ENCODE measurements around the gene NUDT2.

The NUDT2 gene

GRCh38 chr9:34331196-34331595 is 1.8 kb downstream of the NUDT2 start:
- no peak overlapping the region for H2BK120ac ChIP-seq (ENCODE audit: low read depth, low read length)
- H4K8ac ChIP-seq (ENCODE audit: low read length): no peak overlapping the region
- no peak overlapping the region for H2BK12ac ChIP-seq (ENCODE audit: low read length in 2 of 2)
- H2AK5ac ChIP-seq (ENCODE audit: low read length, severe bottlenecking): no peak overlapping the region
- H2BK5ac ChIP-seq (ENCODE audit: low read depth, low read length, poor library complexity, severe bottlenecking): no peak overlapping the region
- no peak overlapping the region for H3K9ac ChIP-seq (ENCODE audit: low read length)
- no peaks in the 10 kb centered on the region for H3K27me3 ChIP-seq (ENCODE audit: control insufficient read depth in 1 of 2, insufficient read depth in 1 of 2, low read length in 2 of 2)
- no peak overlapping the region for H3K23ac ChIP-seq (ENCODE audit: low read length in 2 of 2)
- no peak overlapping the region for H3K14ac ChIP-seq (ENCODE audit: low read length in 2 of 2)
- H3K79me1 ChIP-seq (replicated peaks; ENCODE audit: low read length, poor library complexity, severe bottlenecking): peaks cover 21% of the 10 kb centered on the region
- no peak overlapping the region for H2BK15ac ChIP-seq (ENCODE audit: low read depth, poor library complexity, severe bottlenecking)
- no CpG with 5 or more reads among the region's 1 CpG for WGBS
- DNase-seq: no peak
- H3K9me3 ChIP-seq (ENCODE audit: control insufficient read depth, low read length): no peaks in the 10 kb centered on the region
- H3K4ac ChIP-seq (ENCODE audit: low read depth in 1 of 2, low read length in 2 of 2): no peak overlapping the region
- no peak overlapping the region for H3K27ac ChIP-seq (ENCODE audit: low read length, poor library complexity, severe bottlenecking)
- H3K4me3 ChIP-seq (ENCODE audit: insufficient read depth in 1 of 2, low read depth in 1 of 2, low read length in 2 of 2): no peak overlapping the region
- no peak overlapping the region for H2AFZ ChIP-seq (ENCODE audit: low read depth, low read length)
- no peaks in the 10 kb centered on the region for H3K4me1 ChIP-seq (ENCODE audit: control insufficient read depth, insufficient read depth, low read depth, low read length)
- H3K36me3 ChIP-seq (ENCODE audit: control insufficient read depth in 1 of 2, insufficient read depth in 2 of 2, low read depth in 1 of 2, low read length in 2 of 2): peaks cover 0 to 3% of the 10 kb centered on the region in 2 experiments
- no peak overlapping the region for H3K18ac ChIP-seq (ENCODE audit: low read depth in 1 of 2, low read length in 2 of 2)
- no peak overlapping the region for H4K91ac ChIP-seq (ENCODE audit: low read length)
- no peak overlapping the region for H3K4me2 ChIP-seq (ENCODE audit: low read length, poor library complexity, severe bottlenecking)

- Histone ChIP-seq H2BK5ac (ENCODE audit: low read depth, low read length, poor library complexity, severe bottlenecking) (no peak overlapping the region), H3K9ac (ENCODE audit: low read length) (peak overlapping the region; percentile 31), H3K27ac (ENCODE audit: low read length, poor library complexity, severe bottlenecking) (no peak overlapping the region), H3K79me1 (replicated peaks; ENCODE audit: low read length, poor library complexity, severe bottlenecking) (peaks cover 24% of the 10 kb centered on the region), H3K23ac (ENCODE audit: low read length in 2 of 2) (no peak overlapping the region), H2BK12ac (ENCODE audit: low read length in 2 of 2) (no peak overlapping the region), H3K4me1 (ENCODE audit: control insufficient read depth, insufficient read depth, low read depth, low read length) (no peaks in the 10 kb centered on the region), H2BK120ac (ENCODE audit: low read depth, low read length) (no peak overlapping the region), H2AFZ (ENCODE audit: low read depth, low read length) (no peak overlapping the region), H3K4me3 (ENCODE audit: insufficient read depth in 1 of 2, low read depth in 1 of 2, low read length in 2 of 2) (no peak overlapping the region), H2BK15ac (ENCODE audit: low read depth, poor library complexity, severe bottlenecking) (no peak overlapping the region), H3K27me3 (ENCODE audit: control insufficient read depth in 1 of 2, insufficient read depth in 1 of 2, low read length in 2 of 2) (no peaks in the 10 kb centered on the region), H3K4me2 (ENCODE audit: low read length, poor library complexity, severe bottlenecking) (no peak overlapping the region), H2AK5ac (ENCODE audit: low read length, severe bottlenecking) (no peak overlapping the region), H3K9me3 (ENCODE audit: control insufficient read depth, low read length) (no peaks in the 10 kb centered on the region), H3K4ac (ENCODE audit: low read depth in 1 of 2, low read length in 2 of 2) (no peak overlapping the region), H3K36me3 (ENCODE audit: control insufficient read depth in 1 of 2, insufficient read depth in 2 of 2, low read depth in 1 of 2, low read length in 2 of 2) (peaks cover 3 to 6% of the 10 kb centered on the region in 2 experiments), H3K14ac (ENCODE audit: low read length in 2 of 2) (no peak overlapping the region), H4K8ac (ENCODE audit: low read length) (no peak overlapping the region), H4K91ac (ENCODE audit: low read length) (no peak overlapping the region), H3K18ac (ENCODE audit: low read depth in 1 of 2, low read length in 2 of 2) (no peak overlapping the region)
- 66% methylated on average over 6 of the region's 7 CpGs for WGBS
- peak; percentile 64 for DNase-seq
Observed at GRCh38 chr9:34332076-34332964, 3.0 kb downstream of the NUDT2 start.

GRCh38 chr9:34333836-34334235 is 4.5 kb downstream of the NUDT2 start:
- Histone ChIP-seq H3K9me3 (ENCODE audit: control insufficient read depth, low read length) (no peaks in the 10 kb centered on the region), H3K18ac (ENCODE audit: low read depth in 1 of 2, low read length in 2 of 2) (no peak overlapping the region), H2AFZ (ENCODE audit: low read depth, low read length) (no peak overlapping the region), H4K91ac (ENCODE audit: low read length) (no peak overlapping the region), H2BK12ac (ENCODE audit: low read length in 2 of 2) (no peak overlapping the region), H3K4ac (ENCODE audit: low read depth in 1 of 2, low read length in 2 of 2) (no peak overlapping the region), H3K27ac (ENCODE audit: low read length, poor library complexity, severe bottlenecking) (no peak overlapping the region), H2BK15ac (ENCODE audit: low read depth, poor library complexity, severe bottlenecking) (no peak overlapping the region), H3K36me3 (ENCODE audit: control insufficient read depth in 1 of 2, insufficient read depth in 2 of 2, low read depth in 1 of 2, low read length in 2 of 2) (peaks cover 8 to 13% of the 10 kb centered on the region in 2 experiments), H2AK5ac (ENCODE audit: low read length, severe bottlenecking) (no peak overlapping the region), H2BK5ac (ENCODE audit: low read depth, low read length, poor library complexity, severe bottlenecking) (no peak overlapping the region), H3K79me1 (replicated peaks; ENCODE audit: low read length, poor library complexity, severe bottlenecking) (peaks cover 30% of the 10 kb centered on the region), H3K23ac (ENCODE audit: low read length in 2 of 2) (no peak overlapping the region), H3K4me2 (ENCODE audit: low read length, poor library complexity, severe bottlenecking) (no peak overlapping the region), H3K4me1 (ENCODE audit: control insufficient read depth, insufficient read depth, low read depth, low read length) (no peaks in the 10 kb centered on the region), H4K8ac (ENCODE audit: low read length) (no peak overlapping the region), H3K27me3 (ENCODE audit: control insufficient read depth in 1 of 2, insufficient read depth in 1 of 2, low read length in 2 of 2) (no peaks in the 10 kb centered on the region), H3K14ac (ENCODE audit: low read length in 2 of 2) (no peak overlapping the region), H2BK120ac (ENCODE audit: low read depth, low read length) (no peak overlapping the region), H3K9ac (ENCODE audit: low read length) (no peak overlapping the region), H3K4me3 (ENCODE audit: insufficient read depth in 1 of 2, low read depth in 1 of 2, low read length in 2 of 2) (no peak overlapping the region)
- 33% methylated on average over 2 of the region's 3 CpGs for WGBS
- DNase-seq: no peak

- no peak overlapping the region for H3K18ac ChIP-seq (ENCODE audit: low read depth in 1 of 2, low read length in 2 of 2)
Observed at GRCh38 chr9:34334337-34334824, 5.0 kb downstream of the NUDT2 start.

More at GRCh38 chr9:34334337-34334824, 5.0 kb downstream of the NUDT2 start:
- no peak overlapping the region for H2BK15ac ChIP-seq (ENCODE audit: low read depth, poor library complexity, severe bottlenecking)
- DNase-seq: no peak
- no peaks in the 10 kb centered on the region for H3K9me3 ChIP-seq (ENCODE audit: control insufficient read depth, low read length)
- H3K79me1 ChIP-seq (replicated peaks; ENCODE audit: low read length, poor library complexity, severe bottlenecking): peaks cover 35% of the 10 kb centered on the region
- H3K27ac ChIP-seq (ENCODE audit: low read length, poor library complexity, severe bottlenecking): no peak overlapping the region
- WGBS: 85% methylated on average over 1 of the region's 1 CpG
- H3K36me3 ChIP-seq (ENCODE audit: control insufficient read depth in 1 of 2, insufficient read depth in 2 of 2, low read depth in 1 of 2, low read length in 2 of 2): peaks cover 14 to 19% of the 10 kb centered on the region in 2 experiments
- no peak overlapping the region for H3K9ac ChIP-seq (ENCODE audit: low read length)
- no peak overlapping the region for H3K4ac ChIP-seq (ENCODE audit: low read depth in 1 of 2, low read length in 2 of 2)
- H4K8ac ChIP-seq (ENCODE audit: low read length): no peak overlapping the region
- no peak overlapping the region for H3K14ac ChIP-seq (ENCODE audit: low read length in 2 of 2)
- no peak overlapping the region for H2BK12ac ChIP-seq (ENCODE audit: low read length in 2 of 2)
- H3K23ac ChIP-seq (ENCODE audit: low read length in 2 of 2): no peak overlapping the region
- no peak overlapping the region for H4K91ac ChIP-seq (ENCODE audit: low read length)
- no peak overlapping the region for H2BK5ac ChIP-seq (ENCODE audit: low read depth, low read length, poor library complexity, severe bottlenecking)
- H2BK120ac ChIP-seq (ENCODE audit: low read depth, low read length): no peak overlapping the region
- H3K4me2 ChIP-seq (ENCODE audit: low read length, poor library complexity, severe bottlenecking): no peak overlapping the region
- H2AK5ac ChIP-seq (ENCODE audit: low read length, severe bottlenecking): no peak overlapping the region
- H3K4me1 ChIP-seq (ENCODE audit: control insufficient read depth, insufficient read depth, low read depth, low read length): no peaks in the 10 kb centered on the region
- no peak overlapping the region for H3K4me3 ChIP-seq (ENCODE audit: insufficient read depth in 1 of 2, low read depth in 1 of 2, low read length in 2 of 2)
- no peak overlapping the region for H2AFZ ChIP-seq (ENCODE audit: low read depth, low read length)
- no peaks in the 10 kb centered on the region for H3K27me3 ChIP-seq (ENCODE audit: control insufficient read depth in 1 of 2, insufficient read depth in 1 of 2, low read length in 2 of 2)
